Measurements from ENCODE around the gene TMEM176B. TPM values are rescaled to one million over a fixed set of nuclear protein-coding genes. Genes with fewer than 3 reads are reported as not detected.

Gene TMEM176B
- total RNA-seq, 2 experiments from 2014 or later, result not detected

GRCh38 chr7:150781961-150782360 lies 18.2 kb downstream of the TMEM176B start:
- TF ChIP-seq CTCF (IDR thresholded peaks at IDR 0.05), result no peak
- no peaks in the 10 kb centered on the region for H3K36me3 Mint-ChIP-seq (ENCODE audit: low read depth)
- intact Hi-C loops (cut with DNase I, micrococcal nuclease), result no loop called here
- peaks cover 5% of the 10 kb centered on the region for H3K4me1 Mint-ChIP-seq (ENCODE audit: low read depth)
- CTCF ChIA-PET, result interaction anchor here (0.9 kb wide), 1 partner anchor 10 kb away, joined by 3 read pairs; no protein-coding TSS in a partner anchor
- H3K9me3 Mint-ChIP-seq, result no peaks in the 10 kb centered on the region
- POLR2A ChIA-PET, result no interaction called here
- H3K4me1 ChIP-seq (ENCODE audit: insufficient read depth, low read length), result peaks cover 6% of the 10 kb centered on the region
- H3K36me3 ChIP-seq (ENCODE audit: insufficient read depth, low read length), result no peaks in the 10 kb centered on the region
- no peak overlapping the region for H3K4me3 Mint-ChIP-seq
- peaks cover 10% of the 10 kb centered on the region for H3K27me3 Mint-ChIP-seq
- H3K27ac Mint-ChIP-seq, result no peak overlapping the region
- no peak for DNase-seq
- H3K9me3 ChIP-seq (ENCODE audit: control insufficient read depth in 1 of 2, insufficient read depth in 1 of 2, low read length in 2 of 2), result no peaks in the 10 kb centered on the region
- H3K27ac ChIP-seq (ENCODE audit: low read depth in 1 of 2, low read length in 2 of 2), result no peak overlapping the region
- peaks cover 0 to 3% of the 10 kb centered on the region in 2 experiments for H3K27me3 ChIP-seq (ENCODE audit: control insufficient read depth in 1 of 2, insufficient read depth in 2 of 2, low read length in 2 of 2)
- no peak overlapping the region for H3K4me3 ChIP-seq (ENCODE audit: low read length)
- ATAC-seq (ENCODE audit: poor library complexity), result no peak

DNA sequence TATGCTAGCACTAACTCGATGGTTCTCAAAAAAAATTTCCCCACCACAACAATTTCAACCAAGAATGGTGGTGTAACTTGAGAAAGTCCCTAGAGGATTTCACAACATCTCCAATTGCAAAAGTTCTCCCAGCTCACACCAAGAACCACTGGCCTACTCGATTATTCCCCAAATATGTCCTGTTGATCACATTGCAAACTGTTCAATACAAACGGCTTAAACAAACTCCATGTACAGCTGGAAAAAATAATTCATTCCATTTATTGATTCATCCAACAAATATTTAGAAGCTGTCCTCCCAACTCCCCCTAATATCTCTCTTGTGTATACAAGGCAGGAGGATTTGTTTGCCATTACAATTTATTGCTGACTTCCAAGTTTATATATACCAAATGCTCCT lies 19.1 kb downstream of the TMEM176B start:
- Mint-ChIP-seq H3K9me3 (no peaks in the 10 kb centered on the region), H3K4me3 (no peak overlapping the region), H3K4me1 (ENCODE audit: low read depth) (peaks cover 5% of the 10 kb centered on the region), H3K36me3 (ENCODE audit: low read depth) (no peaks in the 10 kb centered on the region), H3K27ac (no peak overlapping the region), H3K27me3 (peaks cover 9% of the 10 kb centered on the region)
- Histone ChIP-seq H3K4me3 (ENCODE audit: low read length) (no peak overlapping the region), H3K36me3 (ENCODE audit: insufficient read depth, low read length) (no peaks in the 10 kb centered on the region), H3K27ac (ENCODE audit: low read depth in 1 of 2, low read length in 2 of 2) (no peak overlapping the region), H3K4me1 (ENCODE audit: insufficient read depth, low read length) (peaks cover 6% of the 10 kb centered on the region), H3K27me3 (ENCODE audit: control insufficient read depth in 1 of 2, insufficient read depth in 2 of 2, low read length in 2 of 2) (peaks cover 0 to 3% of the 10 kb centered on the region in 2 experiments), H3K9me3 (ENCODE audit: control insufficient read depth in 1 of 2, insufficient read depth in 1 of 2, low read length in 2 of 2) (no peaks in the 10 kb centered on the region)
- ATAC-seq (ENCODE audit: poor library complexity), result no peak
- no peak for TF ChIP-seq CTCF (IDR thresholded peaks at IDR 0.05)
- DNase-seq, result peak in 2 of 14 experiments; percentile 48
- ChIA-PET POLR2A (no interaction called here), CTCF (interaction anchor here (0.9 kb wide), 1 partner anchor 10 kb away, joined by 3 read pairs; no protein-coding TSS in a partner anchor)
- intact Hi-C loops (cut with DNase I, micrococcal nuclease), result no loop called here

- no peak for TF ChIP-seq CTCF (IDR thresholded peaks at IDR 0.05)
- Mint-ChIP-seq H3K4me3 (no peak overlapping the region), H3K27ac (no peak overlapping the region), H3K27me3 (peaks cover 4% of the 10 kb centered on the region), H3K36me3 (ENCODE audit: low read depth) (no peaks in the 10 kb centered on the region), H3K9me3 (no peaks in the 10 kb centered on the region), H3K4me1 (ENCODE audit: low read depth) (peaks cover 5% of the 10 kb centered on the region)
- Histone ChIP-seq H3K27ac (ENCODE audit: low read depth in 1 of 2, low read length in 2 of 2) (no peak overlapping the region), H3K27me3 (ENCODE audit: control insufficient read depth in 1 of 2, insufficient read depth in 2 of 2, low read length in 2 of 2) (peaks cover 0 to 3% of the 10 kb centered on the region in 2 experiments), H3K9me3 (ENCODE audit: control insufficient read depth in 1 of 2, insufficient read depth in 1 of 2, low read length in 2 of 2) (no peaks in the 10 kb centered on the region), H3K36me3 (ENCODE audit: insufficient read depth, low read length) (no peaks in the 10 kb centered on the region), H3K4me3 (ENCODE audit: low read length) (no peak overlapping the region), H3K4me1 (ENCODE audit: insufficient read depth, low read length) (peaks cover 6% of the 10 kb centered on the region)
- ChIA-PET CTCF (interaction anchor here (0.6 kb wide), 1 partner anchor 425 kb away, joined by 3 read pairs; no protein-coding TSS in a partner anchor), POLR2A (no interaction called here)
- ATAC-seq (ENCODE audit: poor library complexity) (no peak), DNase-seq (no peak)
- intact Hi-C loops (cut with DNase I, micrococcal nuclease), result no loop called here
Measured at GRCh38 chr7:150780292-150780691, 19.9 kb downstream of the TMEM176B start.
